Embryonic facial prominence (tissue), 1 donor: ENCODE measurements around the gene ELOVL4.
A peak's percentile ranks its signal among the peaks of the same experiment; 100 is the strongest.

Experiments used
- DNase-seq: peaks from one replicate; pipeline ENCODE4 v3.0.0-alpha.2; 2016; ENCODE audit errors: extremely low spot score

The ELOVL4 gene

GRCh38 chr6:79947191-79948186 is at the start of gene ELOVL4:
Gene ELOVL4 (minus strand): TSS chr6:79947553. CDS start chr6:79947279, 274 bp downstream.
- peak; percentile 36 for DNase-seq

- no peak for DNase-seq
Measured at GRCh38 chr6:79993911-79994309, 46.6 kb upstream of the ELOVL4 start.

- no peak for DNase-seq
Measured at GRCh38 chr6:79993012-79993910, 45.9 kb upstream of the ELOVL4 start.

GRCh38 chr6:79989641-79990040 is 42.3 kb upstream of the ELOVL4 start:
- no peak for DNase-seq

- no peak for DNase-seq
Measured at GRCh38 chr6:79985128-79985527, 37.8 kb upstream of the ELOVL4 start.

GRCh38 chr6:79984261-79984660 is 36.9 kb upstream of the ELOVL4 start:
- no peak for DNase-seq

- DNase-seq = no peak
Measured at GRCh38 chr6:79981652-79982051, 34.3 kb upstream of the ELOVL4 start.

GRCh38 chr6:79971193-79971592 is 23.8 kb upstream of the ELOVL4 start:
- no peak for DNase-seq

- no peak for DNase-seq
Measured at GRCh38 chr6:79969784-79970183, 22.4 kb upstream of the ELOVL4 start.

GRCh38 chr6:79967178-79967577 is 19.8 kb upstream of the ELOVL4 start:
- DNase-seq = no peak

GRCh38 chr6:79964607-79965081 is 17.3 kb upstream of the ELOVL4 start:
- DNase-seq = no peak

- DNase-seq = no peak
Measured at GRCh38 chr6:79954849-79955248, 7.5 kb upstream of the ELOVL4 start.

- no peak for DNase-seq
Measured at GRCh38 chr6:79949233-79949632, 1.9 kb upstream of the ELOVL4 start.

- peak; percentile 10 for DNase-seq
Measured at GRCh38 chr6:79946272-79947190, 822 bp downstream of the ELOVL4 start.

GRCh38 chr6:79943133-79943532 is 4.2 kb downstream of the ELOVL4 start:
- DNase-seq = no peak

- DNase-seq = no peak
Measured at GRCh38 chr6:79941489-79942151, 5.7 kb downstream of the ELOVL4 start.

GRCh38 chr6:79928478-79928998 is 18.8 kb downstream of the ELOVL4 start:
- no peak for DNase-seq

- DNase-seq = no peak
Measured at GRCh38 chr6:79927758-79928157, 19.6 kb downstream of the ELOVL4 start.

- DNase-seq = no peak
Measured at GRCh38 chr6:79923270-79923669, 24.1 kb downstream of the ELOVL4 start.

GRCh38 chr6:79922018-79922417 is 25.3 kb downstream of the ELOVL4 start:
- DNase-seq = no peak
